Skeletal muscle satellite cell (primary cell): ENCODE results near the gene IGFBPL1.

Experiments
- H3K27me3 ChIP-seq: 2 replicates; pipeline ENCODE4 v1.7.0; 2013; ENCODE audit warnings: low read length; ENCODE audit not compliant: control insufficient read depth, insufficient read depth
- H3K36me3 ChIP-seq: 2 replicates; pipeline ENCODE4 v1.7.0; 2013; ENCODE audit warnings: mild to moderate bottlenecking, control low read depth, low read length; ENCODE audit not compliant: insufficient read depth
- H3K4me1 ChIP-seq: 2 replicates; pipeline ENCODE4 v1.7.0; 2013; ENCODE audit warnings: low read length; ENCODE audit not compliant: control insufficient read depth, insufficient read depth
- H3K4me2 ChIP-seq: 2 replicates; pipeline ENCODE4 v1.7.0; 2013; ENCODE audit warnings: mild to moderate bottlenecking, low read length
- H3K4me3 ChIP-seq: 2 replicates; pipeline ENCODE4 v1.7.0; 2013; ENCODE audit warnings: low read length
- H3K9ac ChIP-seq: 2 replicates; pipeline ENCODE4 v1.7.0; 2013; ENCODE audit warnings: mild to moderate bottlenecking, low read depth, low read length, moderate library complexity
- H3K9me3 ChIP-seq: replicated peaks from 2 replicates; pipeline ENCODE4 v1.7.0; 2013; ENCODE audit warnings: mild to moderate bottlenecking, control low read depth, low read length

IGFBPL1 gene

GRCh38 chr9:38359297-38359653, 65.0 kb downstream of the IGFBPL1 start:
- peaks cover 9% of the 10 kb centered on the region for H3K4me1 ChIP-seq
- H3K4me3 ChIP-seq = no peak overlapping the region
- no peak overlapping the region for H3K9ac ChIP-seq
- no peak overlapping the region for H3K4me2 ChIP-seq
- no peaks in the 10 kb centered on the region for H3K9me3 ChIP-seq
- H3K27me3 ChIP-seq = peaks cover 6% of the 10 kb centered on the region
- no peaks in the 10 kb centered on the region for H3K36me3 ChIP-seq

- no peaks in the 10 kb centered on the region for H3K9me3 ChIP-seq
- H3K9ac ChIP-seq = no peak overlapping the region
- no peak overlapping the region for H3K4me2 ChIP-seq
- peaks cover 6% of the 10 kb centered on the region for H3K27me3 ChIP-seq
- H3K36me3 ChIP-seq = no peaks in the 10 kb centered on the region
- no peak overlapping the region for H3K4me3 ChIP-seq
- H3K4me1 ChIP-seq = peaks cover 9% of the 10 kb centered on the region
These were observed 65.6 kb downstream of the IGFBPL1 start for GRCh38 chr9:38358390-38359296.

- Histone ChIP-seq H3K4me3 (no peak overlapping the region), H3K27me3 (peaks cover 14% of the 10 kb centered on the region), H3K4me2 (no peak overlapping the region), H3K9ac (no peak overlapping the region), H3K4me1 (peaks cover 4% of the 10 kb centered on the region), H3K36me3 (no peaks in the 10 kb centered on the region), H3K9me3 (no peaks in the 10 kb centered on the region)
These were observed 66.7 kb downstream of the IGFBPL1 start for GRCh38 chr9:38357350-38358114.

- H3K36me3 ChIP-seq = no peaks in the 10 kb centered on the region
- H3K9me3 ChIP-seq = no peaks in the 10 kb centered on the region
These were observed 67.4 kb downstream of the IGFBPL1 start for GRCh38 chr9:38356851-38357250.

More at GRCh38 chr9:38356851-38357250, 67.4 kb downstream of the IGFBPL1 start:
- Histone ChIP-seq H3K27me3 (peaks cover 20% of the 10 kb centered on the region), H3K4me1 (peaks cover 4% of the 10 kb centered on the region), H3K4me3 (no peak overlapping the region), H3K9ac (no peak overlapping the region), H3K4me2 (no peak overlapping the region)
